ENCODE results near the gene UGP2. TPM values are rescaled to one million over a fixed set of nuclear protein-coding genes. Genes with fewer than 3 reads are reported as not detected.

UGP2 gene
- total RNA-seq, 1 donor from 2014 or later = 236 TPM

DNA sequence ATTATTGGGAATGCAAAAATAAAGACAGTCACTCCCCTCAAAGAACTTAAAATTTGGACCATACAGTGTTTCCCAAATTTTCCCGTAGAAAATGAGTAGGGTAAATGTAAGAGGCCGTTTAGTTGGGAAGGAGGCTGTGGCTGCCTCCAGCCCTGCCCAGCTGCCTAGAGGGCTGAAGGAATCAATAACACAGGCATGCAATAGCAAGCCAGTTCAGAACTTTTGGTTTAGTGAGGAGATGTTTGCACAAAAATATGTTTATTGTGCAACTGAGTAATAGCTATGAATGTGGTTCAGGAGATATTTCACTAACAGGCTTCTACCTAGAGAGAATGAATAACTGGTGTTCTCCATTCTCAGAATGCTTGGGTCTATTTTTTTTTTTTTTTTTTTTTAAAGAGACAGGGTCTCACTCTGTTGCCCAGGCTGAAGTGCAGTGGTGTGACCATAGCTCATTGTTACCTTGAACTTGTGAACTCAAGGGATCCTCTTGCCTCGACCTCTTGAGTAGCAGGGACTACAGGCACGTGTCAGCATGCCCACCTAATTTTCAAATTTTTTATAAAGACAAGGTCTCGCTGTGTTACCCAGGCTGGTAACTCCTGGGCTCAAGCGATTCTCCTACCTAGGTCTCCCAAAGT is 23.6 kb downstream of the UGP2 start:
- peak; percentile 26 for DNase-seq (ENCODE audit: low read depth)

DNA sequence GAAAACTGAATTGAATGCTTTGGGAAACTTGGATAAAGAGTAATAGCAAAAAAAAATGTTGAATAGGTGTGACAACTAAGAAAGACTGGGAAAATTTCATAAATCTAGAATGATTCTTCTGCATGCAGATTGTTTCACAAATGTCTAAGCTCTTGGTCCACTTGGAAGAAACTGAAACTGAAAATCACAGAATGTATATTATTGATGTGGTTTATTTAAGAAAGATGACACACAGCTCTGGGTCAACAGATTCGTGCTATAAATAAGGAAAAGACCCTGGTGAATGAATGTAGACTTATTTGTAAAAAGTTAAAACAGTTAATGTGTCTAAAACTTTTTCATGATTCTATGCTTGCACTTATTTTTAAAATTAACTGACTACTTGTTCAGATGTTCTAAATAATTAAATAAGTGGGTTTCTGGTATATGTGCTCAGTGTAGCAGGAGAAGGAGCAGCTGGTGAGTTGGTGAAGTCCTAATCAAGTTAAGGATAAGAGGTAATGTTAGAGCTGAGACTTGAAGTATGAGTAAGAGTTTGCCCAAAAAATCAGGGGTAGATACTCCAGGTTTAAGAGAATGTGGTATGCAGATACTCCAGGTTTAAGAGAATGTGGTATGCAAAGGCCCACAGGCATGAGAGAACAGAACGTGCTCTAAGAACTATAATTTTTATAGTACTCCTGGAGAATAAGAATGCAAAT is 24.5 kb downstream of the UGP2 start:
- no peak for DNase-seq (ENCODE audit: low read depth)

DNA sequence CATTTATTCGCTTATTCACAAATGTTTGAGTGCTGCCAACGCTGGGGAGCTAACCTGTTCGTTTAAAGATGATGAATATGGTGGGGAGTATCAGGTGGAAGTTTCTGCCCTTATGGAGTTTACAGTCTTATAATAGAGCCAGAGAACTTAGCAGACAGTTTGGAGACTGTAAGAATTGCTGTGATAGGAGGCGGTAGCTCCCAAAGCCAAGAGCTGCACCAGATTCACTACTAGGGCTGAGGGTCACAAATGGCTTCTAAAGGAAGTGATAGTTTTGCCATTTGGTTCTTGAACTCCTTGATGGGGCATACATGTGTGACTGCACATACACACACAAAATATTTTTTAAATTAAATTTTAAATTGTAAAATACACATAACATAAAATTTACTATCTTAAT is 29.0 kb downstream of the UGP2 start:
- no peak for DNase-seq (ENCODE audit: low read depth)

DNA sequence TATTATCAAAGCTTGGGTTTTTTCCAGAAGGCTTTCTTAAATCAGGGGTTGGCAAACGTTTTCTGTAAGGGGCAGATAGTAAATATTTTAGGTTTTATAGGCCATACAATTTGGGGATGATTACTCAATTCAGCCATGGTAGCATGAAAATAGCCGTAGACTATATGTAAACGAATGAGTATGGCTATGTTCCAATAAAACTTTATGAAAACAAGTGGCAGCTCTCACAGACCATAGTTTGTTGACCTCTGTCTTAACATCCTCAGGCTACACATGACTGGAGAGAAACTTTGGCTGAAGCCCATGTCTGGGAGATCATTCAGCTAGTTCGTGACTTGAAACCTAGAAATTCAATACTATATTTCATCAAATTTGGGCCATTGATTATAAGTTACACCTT is 30.2 kb downstream of the UGP2 start:
- DNase-seq (ENCODE audit: low read depth) = no peak

DNA sequence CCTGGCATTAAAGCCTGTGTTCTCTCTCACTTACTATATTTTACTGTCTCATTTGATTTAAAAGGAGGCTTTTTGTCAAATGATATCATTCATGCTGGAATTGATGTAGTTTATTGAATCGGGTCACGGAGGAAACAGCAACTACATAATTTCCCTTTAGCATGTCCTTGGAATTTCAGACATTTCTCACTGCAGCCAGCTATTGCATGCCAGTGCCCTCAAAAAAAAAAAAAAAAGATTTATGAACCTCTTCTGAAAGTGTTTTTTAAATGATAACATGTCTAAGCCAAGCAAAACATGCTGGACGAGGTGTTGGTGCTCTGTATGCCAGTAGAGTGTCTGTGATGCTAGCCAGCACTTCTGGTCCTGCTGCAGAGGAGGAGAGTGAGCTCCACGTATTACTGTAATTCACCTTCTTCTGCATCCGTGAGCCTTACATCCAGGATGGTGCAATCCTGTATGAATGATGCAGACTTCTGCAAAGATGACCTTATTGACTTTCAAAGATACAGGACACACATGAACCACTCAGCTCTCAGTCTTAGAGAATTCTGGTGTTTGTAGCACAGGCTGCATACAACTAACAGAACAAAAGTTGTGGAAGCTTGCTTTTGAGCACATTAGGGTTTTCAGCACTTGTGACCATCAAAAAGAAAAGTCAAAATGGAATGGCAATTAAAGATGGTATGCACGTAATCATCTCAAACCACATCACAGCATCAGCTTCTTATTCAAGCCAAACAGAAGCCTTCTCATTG is 31.1 kb downstream of the UGP2 start:
- DNase-seq (ENCODE audit: low read depth) = no peak

DNA sequence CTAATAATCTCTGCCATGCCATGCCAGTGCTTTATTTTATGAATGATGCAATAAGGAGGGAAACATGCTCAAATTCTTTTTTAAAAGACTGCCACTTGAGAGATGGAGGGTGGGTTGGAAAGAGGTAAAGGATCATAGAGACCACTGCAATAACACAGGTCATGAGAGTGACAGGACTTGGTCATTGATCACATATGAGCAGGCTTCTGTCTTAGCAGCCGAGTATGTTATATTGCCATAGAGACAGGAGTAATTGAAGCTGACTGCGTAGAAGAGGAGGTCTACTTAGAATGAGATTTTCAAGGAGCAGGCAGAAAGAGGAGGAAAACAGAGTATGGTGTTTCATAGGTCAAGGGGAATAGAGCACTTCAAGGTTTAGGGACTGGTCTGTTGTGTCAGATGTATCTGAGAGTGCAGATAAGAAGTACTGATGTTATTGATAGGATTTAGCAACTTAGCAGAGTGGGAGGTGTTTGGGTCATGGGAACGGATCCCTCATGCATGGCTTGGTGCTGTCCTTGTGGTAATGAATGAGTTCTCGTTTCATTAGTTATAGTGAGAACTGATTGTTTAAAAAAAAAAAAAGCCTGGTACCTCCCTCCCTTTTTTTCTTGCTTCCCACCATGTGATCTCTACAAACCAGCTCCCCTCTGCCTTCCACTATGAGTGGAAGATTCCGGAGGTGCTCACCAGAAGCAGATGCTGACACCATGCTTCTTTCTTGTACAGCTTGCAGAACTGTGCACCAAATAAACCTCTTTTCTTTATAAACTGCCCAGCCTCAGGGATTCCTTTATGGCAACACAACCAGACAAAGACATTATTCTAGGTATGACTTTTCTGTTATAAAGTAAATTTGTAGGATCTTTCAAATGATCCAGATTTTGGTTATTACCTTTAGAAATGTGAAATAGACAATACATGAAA is 32.8 kb downstream of the UGP2 start:
- no peak for DNase-seq (ENCODE audit: low read depth)

DNA sequence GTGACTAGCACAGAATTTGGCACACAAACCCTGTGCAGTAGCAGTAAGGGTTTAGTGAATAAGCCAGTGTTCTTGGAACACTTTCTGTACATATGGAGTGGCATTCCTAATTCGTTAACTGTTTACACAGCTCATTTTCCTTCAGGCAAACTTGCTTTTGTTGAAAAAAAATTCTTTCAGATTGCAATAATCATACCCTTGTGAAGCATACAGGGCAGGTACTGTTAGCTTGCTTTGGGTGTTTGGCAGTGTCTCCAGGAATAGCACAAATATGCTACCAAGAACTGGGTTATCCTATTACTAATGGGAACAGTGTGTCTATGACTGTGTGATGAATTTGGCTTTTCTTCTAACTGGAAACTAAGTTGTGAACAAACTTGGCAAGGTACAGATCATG is 33.4 kb downstream of the UGP2 start:
- peak; percentile 25 for DNase-seq (ENCODE audit: low read depth)

DNA sequence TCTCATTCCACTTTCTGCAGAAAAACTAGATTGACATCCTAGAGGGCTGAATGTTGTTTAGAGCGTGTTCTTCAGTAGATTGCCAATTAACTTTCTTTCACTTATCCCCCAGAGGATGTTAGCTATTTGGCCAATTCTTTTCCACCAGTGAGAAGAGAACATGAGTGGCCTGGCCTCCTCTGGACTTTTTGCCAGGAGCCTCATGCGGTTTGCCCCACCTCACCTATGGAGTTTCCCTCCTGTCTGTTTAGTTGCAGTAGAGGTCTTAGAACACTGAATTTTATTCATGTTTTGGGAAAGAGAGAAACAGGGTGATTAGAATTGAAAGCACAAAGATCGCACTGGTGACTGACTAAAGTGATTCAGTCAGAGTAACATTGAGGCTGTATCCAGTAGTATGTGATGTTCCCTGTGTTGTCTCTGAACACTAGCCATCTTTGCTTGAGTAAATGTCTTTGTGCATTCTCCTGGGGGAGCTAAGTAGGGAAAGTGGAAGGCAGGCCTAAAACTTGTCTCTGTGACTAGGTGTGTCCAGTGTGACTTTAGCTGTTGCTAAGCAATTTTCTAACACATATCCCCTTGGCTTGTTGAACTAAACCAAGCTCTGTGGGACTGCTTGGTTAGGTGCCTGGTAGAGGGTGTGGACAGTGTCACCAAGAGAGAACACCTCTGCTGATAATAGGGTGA is 34.0 kb downstream of the UGP2 start:
- DNase-seq (ENCODE audit: low read depth) = no peak

DNA sequence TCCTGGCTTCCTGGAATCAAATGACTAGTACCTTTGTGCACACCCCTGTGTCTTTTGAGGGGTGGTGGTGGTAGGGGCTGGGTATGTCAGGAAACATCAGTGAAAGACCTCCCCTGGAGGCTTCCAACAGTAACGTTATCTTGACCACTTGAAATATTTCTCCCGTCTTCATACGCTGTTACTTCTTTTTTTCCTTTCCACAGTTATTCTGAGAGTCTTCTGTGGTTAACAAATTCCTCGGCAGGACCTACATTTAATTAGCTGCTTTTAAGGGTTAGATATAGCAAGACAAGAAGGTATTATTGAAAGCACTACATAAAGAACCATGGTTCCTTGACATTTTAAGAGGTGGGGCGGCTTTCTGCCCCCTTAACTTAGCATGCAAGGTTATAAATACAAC is 34.6 kb downstream of the UGP2 start:
- no peak for DNase-seq (ENCODE audit: low read depth)

DNA sequence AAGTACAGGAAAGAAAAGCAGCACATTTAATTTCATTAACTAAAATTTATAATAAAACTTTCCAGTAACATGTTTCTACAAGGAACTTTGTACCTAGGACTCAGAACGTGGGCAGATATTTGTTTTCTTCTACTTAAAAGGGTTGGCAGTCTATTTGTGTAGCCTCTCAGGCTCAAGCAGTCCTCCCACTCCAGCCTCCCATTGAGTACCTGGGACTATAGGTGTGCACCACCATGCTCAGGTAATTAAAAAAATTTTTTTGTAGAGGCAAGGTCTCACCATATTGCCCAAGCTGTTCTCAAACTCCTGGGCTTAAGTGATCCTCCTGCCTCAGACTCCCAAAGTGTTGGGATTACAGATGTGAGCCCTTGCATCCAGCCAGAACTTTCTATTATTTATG is 36.8 kb downstream of the UGP2 start:
- DNase-seq (ENCODE audit: low read depth) = no peak

DNA sequence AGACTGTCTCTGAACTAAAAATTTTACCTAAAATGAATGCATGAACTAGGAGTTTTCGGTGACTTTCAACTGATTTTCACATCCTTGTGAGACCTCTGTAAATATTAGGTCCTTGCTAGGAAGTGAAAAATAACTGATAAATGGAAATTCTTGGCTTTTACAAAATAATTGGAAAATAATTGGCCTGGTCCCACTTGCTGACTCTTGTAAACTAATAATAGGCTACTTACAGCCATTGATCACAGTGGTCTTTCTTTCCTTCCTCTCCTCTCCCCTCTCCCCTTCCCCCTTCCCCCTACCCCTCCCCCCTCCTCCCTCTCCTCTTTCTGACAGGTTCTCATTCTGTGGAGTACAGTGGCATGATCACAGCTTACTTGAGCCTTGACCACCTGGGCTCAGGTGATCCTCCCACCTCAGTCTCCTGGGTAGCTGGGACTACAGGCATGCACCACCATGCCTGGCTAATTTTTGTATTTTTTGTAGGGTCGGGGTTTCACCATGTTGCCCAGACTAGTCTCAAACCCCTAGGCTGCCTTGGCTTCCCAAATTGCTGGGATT is 38.3 kb downstream of the UGP2 start:
- DNase-seq (ENCODE audit: low read depth) = no peak

DNA sequence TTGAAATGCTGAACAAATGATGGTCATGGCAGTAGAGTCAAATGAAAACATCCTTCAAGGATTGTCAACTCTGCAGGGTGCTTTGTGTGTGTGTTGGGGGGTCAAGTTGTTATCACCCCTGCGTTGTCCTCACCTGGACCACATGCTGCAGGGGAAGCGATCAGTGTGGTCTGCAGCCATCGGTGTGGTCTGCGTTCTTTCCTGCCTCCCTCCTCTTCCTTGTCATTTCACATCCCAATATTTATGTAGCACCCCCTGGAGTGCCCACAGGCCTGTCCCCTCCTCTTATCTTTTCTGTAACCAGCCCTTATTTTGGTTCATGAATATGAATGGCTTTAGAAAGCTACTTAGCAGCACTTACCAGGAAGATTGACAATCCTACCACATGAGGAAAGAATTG is 38.9 kb downstream of the UGP2 start:
- no peak for DNase-seq (ENCODE audit: low read depth)

DNA sequence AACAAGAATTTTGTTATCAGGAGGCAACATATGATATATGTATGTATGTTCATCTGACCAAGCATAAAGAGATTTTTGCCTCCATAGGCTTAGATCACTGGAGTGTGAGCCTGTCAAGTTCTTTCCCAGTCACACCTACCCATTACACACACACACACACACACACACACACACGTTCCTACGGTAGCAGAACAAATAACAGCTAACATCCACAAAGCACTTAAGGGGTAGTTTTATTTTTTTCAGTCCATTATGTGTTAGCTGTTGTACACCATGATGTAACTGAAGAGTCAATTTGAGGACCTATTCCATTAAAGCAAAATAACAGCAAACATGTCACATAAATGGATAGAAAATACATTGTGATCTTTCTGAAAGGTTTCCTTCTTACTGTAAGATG is 39.5 kb downstream of the UGP2 start:
- no peak for DNase-seq (ENCODE audit: low read depth)

DNA sequence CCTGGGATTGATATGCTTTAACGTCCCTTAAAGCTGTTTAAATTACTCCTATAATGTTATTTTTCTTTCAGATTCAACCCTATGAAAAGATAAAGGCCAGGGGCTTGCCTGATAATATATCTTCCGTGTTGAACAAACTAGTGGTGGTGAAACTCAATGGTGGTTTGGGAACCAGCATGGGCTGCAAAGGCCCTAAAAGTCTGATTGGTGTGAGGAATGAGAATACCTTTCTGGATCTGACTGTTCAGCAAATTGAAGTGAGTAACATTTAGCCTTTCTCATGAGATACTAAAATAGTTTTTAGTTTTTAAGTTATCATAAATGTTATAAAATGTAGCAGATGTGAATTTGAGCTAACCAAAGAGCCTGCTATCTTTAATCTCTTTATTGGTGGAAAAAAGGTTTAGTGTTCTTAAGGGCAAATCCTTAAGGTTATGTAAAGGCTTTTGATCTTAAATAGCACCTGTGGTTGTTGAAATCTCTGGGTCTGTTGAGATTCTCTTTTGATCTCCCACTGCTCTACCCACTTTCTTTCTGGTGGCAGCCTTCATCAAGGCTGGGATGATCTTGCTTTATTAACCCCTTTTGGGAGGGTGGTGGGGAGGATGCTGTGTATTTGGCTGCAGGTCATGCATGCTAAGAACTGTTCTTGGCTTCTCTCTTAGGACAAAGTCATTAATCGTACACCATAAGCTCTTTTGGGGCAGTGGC is 40.9 kb downstream of the UGP2 start:
- DNase-seq (ENCODE audit: low read depth) = no peak

DNA sequence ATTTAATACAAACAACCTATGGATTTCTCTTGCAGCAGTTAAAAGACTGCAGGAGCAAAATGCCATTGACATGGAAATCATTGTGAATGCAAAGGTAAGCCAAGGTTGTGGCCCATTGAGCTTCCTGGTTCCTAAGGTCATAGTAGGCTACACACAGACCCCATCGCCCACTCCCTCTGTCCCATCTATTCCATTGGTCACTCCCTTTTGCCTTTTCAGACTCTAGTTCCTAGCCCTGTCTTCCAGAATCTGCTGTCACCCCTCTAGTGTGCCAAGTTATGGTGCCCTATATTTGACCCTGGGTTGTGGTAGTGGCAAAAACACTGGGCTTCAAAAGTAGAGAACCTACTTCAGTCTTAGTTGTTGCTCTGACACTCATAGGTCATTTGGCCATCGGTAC is 44.7 kb downstream of the UGP2 start:
- DNase-seq (ENCODE audit: low read depth) = no peak

DNA sequence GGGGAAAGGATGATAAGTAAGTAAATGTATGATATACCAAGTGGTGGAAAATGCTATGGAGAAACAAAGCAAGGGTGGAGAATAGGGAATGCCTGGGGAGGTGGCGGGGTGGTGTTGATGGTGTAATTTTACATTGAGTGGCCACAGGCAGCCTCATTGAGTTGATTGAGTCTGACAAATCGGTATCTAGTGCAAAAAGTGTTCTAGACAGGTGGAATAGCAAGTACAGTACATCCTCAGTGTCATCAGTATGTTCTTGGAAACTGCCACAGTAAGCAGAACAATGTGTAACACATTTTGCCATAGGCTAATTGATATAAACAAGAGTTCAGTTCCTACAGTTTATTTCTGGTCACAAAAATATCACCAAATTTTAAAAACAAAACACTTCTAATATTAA is 46.4 kb downstream of the UGP2 start:
- DNase-seq (ENCODE audit: low read depth) = no peak

DNA sequence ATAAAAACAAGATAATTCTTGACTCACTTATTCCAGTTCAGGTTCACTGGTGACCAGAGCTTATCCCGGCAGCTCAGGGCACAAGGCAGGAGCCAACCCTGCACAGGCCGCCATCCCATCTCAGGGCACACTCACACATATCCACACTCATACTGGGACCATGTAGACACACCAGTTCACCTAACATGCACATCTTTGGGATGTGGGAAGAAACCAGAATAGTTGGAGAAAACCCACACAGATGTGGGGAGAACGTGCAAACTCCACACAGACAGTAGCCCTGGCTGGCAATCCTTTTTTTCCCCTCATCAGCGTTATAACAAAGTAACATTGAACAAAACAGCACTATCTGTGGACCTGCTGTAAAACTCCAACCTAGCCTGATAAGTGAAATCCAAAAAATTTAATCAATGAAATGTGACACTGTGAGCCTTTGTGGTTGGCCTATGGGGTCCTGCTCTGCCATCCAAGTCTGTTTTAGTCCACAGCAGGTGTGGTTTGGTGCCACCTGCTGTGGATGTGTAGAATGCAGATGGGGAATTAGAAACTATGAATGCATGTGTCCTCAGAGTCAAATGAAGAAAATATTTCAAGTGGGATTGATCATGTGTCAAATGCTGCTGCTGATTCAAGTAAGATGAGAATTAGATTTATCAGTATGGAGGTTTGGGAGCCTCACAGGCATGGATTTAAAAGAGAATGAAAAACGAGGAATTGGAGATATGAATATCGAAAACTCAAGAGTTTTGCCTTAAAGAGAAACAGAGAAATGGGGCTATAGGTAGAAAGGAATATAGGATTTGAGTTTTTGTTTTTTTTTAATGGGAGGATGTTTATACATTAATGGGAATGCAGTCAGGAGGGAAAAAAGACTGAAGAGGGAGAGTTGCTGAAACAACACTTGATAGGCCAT is 47.0 kb downstream of the UGP2 start:
- peak; percentile 44 for DNase-seq (ENCODE audit: low read depth)

DNA sequence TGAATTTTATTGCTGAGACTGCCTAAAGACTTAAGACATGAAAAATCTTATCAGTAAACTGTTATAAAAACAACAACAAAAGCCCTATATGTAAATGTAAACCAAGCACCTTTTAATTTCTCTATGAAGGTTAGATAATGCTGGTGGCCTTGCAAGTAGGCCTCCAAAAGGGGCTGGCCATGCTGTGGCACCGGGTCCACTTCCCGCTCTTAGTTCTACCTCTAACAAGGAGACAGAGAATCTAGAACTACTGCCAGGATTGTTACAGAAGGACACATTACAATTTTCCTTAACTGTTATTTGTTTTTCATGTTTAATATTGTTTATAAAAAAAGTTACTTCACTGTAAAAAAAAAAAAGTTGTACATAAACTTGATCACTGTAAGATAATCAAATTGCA is 49.0 kb downstream of the UGP2 start:
- no peak for DNase-seq (ENCODE audit: low read depth)

DNA sequence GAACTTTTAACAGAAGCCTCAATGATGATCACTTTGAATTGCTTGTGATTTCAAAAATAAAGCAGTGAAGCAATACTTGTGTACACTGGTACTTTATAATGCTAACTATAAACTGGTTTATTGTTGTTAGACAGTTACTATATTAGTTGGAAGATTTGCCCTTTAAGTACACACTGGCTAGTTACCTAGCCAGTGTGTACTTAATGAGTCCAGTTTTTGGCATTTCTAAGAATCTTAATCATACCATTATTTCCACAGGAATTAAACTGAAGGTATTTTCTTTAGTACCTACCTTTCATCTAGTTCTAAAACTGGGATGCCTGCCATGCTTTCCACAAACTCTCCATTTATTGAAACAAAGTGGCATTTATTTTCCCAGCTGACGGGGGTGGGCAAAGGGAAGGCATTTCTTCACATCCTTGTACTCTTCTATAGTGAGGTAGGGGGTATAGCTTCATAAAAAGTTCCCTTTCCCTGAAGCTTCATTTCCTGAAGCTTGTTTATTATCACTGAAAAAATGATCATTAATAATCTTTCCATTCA is 49.9 kb downstream of the UGP2 start:
- DNase-seq (ENCODE audit: low read depth) = no peak
